Measurements from ENCODE around the gene SFTPA2. TPM values are rescaled to one million over a fixed set of nuclear protein-coding genes. Genes with fewer than 3 reads are reported as not detected.

Gene SFTPA2
- total and polyA plus RNA-seq, 2 of the 4 experiments (the other 2 are of a cell fraction), result not detected

DNA sequence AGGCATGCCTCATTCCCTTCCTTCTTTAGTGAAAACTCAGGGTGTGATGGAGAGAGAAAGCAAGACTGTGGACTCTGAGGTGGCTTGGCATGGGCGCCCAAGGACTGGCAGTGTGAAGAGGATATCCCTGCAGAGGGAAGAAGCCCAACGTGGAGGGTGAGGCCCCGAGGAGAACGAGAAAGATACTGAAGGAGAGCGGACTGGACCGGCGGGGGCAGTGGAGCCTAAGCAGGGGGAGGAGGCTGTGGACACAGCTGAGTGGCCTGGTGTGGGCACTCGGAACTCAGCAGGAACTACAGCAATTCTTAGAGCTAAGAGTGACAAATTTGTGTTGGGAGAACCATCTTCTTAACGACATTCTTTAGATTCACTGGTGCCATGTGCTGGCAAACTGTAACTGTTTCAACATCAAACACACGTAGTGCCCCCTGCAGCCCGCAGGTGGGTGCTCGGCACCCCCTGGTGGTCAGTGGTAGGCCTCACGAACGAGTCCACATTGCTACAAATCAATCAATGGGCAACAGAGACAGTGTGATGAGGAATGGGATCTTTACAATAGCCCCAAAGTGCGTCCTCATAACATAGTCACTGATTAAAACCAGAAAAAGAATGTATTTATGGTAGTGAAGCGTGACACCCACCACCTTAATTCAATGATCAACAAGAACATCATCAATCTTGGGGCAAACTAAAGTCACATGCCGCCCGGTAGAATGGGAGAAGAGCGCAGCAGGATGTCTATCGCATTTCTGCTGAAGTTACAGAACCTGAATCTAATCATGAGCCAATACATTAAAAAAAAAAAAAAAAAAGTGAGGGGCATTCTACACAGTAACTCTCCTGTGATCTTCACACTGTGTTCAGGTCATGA is 48.5 kb upstream of the SFTPA2 start:
- intact Hi-C loops (cut with micrococcal nuclease), result loop anchor here (2.0 kb wide), 2 partner anchors 72 to 234 kb away; no protein-coding TSS in a partner anchor
- H2BK15ac ChIP-seq (ENCODE audit: low read depth, low read length), result no peak overlapping the region
- H3K23ac ChIP-seq (ENCODE audit: low read depth, low read length), result no peak overlapping the region
- BruUV-seq (replicated peaks), result no TSS peak
- no peak overlapping the region for H2BK20ac ChIP-seq (ENCODE audit: low read depth, low read length)
- no peak overlapping the region for H3K4me3 ChIP-seq (ENCODE audit: insufficient read depth, low read depth, low read length)
- in situ Hi-C loops (cut with MboI; ENCODE audit: low sequenced_read_pairs), result loop anchor here (10.0 kb wide), 1 partner anchor 234 kb away; no protein-coding TSS in a partner anchor
- no peaks in the 10 kb centered on the region for H3K9me3 ChIP-seq (ENCODE audit: control insufficient read depth, insufficient read depth, low read length)
- no peak overlapping the region for H4K8ac ChIP-seq (ENCODE audit: low read depth in 2 of 2, low read length in 2 of 2)
- no peak overlapping the region for H3K4ac ChIP-seq (ENCODE audit: low read depth, low read length)
- no peaks in the 10 kb centered on the region for H3K4me1 ChIP-seq (ENCODE audit: control insufficient read depth, insufficient read depth, low read length)
- H3K4me2 ChIP-seq (ENCODE audit: low read depth, low read length), result no peak overlapping the region
- dilution Hi-C loops (cut with HindIII; ENCODE audit: low sequenced_read_pairs, unreplicated experiment), result no loop called here
- H2AK5ac ChIP-seq (ENCODE audit: low read depth, low read length), result no peak overlapping the region
- WGBS, 2 experiments (ENCODE audit: extremely low coverage in 2 of 2, insufficient read length in 1 of 2), result 54% methylated on average over 6 of the region's 20 CpGs; no CpG with 5 or more reads in 1 of the 2 experiments
- H3K9me1 ChIP-seq (ENCODE audit: insufficient read depth, low read length), result no peaks in the 10 kb centered on the region
- no peak overlapping the region for H4K5ac ChIP-seq (ENCODE audit: low read depth, low read length)
- H3K27me3 ChIP-seq (ENCODE audit: control insufficient read depth, insufficient read depth, low read length), result peaks cover 21% of the 10 kb centered on the region
- no peak overlapping the region for H2BK5ac ChIP-seq (ENCODE audit: low read depth, low read length, poor library complexity, severe bottlenecking)
- H2AK9ac ChIP-seq (replicated peaks; ENCODE audit: low read depth, low read length, poor library complexity), result peak overlapping the region; percentile 62
- H3K9ac ChIP-seq (ENCODE audit: low read depth, low read length), result no peak overlapping the region
- no peak overlapping the region; the same call in 1 of the 2 replicates for H3K56ac ChIP-seq (ENCODE audit: extremely low read depth, insufficient read depth, low read length)
- no peak overlapping the region for H3K27ac ChIP-seq (ENCODE audit: insufficient read depth, low read length)
- no peak overlapping the region for H2BK120ac ChIP-seq (ENCODE audit: low read depth, low read length)
- H3K79me1 ChIP-seq (ENCODE audit: low read depth in 1 of 2, low read length in 2 of 2), result no peaks in the 10 kb centered on the region
- ATAC-seq (ENCODE audit: low read depth) (peak; percentile 53), DNase-seq (peak; percentile 14)
- peak overlapping the region; percentile 35 for H2AFZ ChIP-seq (replicated peaks; ENCODE audit: low read length, poor library complexity)
- no peaks in the 10 kb centered on the region for H4K20me1 ChIP-seq (ENCODE audit: insufficient read depth, low read length)
- TF ChIP-seq, protein P1, sequence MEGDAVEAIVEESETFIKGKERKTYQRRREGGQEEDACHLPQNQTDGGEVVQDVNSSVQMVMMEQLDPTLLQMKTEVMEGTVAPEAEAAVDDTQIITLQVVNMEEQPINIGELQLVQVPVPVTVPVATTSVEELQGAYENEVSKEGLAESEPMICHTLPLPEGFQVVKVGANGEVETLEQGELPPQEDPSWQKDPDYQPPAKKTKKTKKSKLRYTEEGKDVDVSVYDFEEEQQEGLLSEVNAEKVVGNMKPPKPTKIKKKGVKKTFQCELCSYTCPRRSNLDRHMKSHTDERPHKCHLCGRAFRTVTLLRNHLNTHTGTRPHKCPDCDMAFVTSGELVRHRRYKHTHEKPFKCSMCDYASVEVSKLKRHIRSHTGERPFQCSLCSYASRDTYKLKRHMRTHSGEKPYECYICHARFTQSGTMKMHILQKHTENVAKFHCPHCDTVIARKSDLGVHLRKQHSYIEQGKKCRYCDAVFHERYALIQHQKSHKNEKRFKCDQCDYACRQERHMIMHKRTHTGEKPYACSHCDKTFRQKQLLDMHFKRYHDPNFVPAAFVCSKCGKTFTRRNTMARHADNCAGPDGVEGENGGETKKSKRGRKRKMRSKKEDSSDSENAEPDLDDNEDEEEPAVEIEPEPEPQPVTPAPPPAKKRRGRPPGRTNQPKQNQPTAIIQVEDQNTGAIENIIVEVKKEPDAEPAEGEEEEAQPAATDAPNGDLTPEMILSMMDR (conservative IDR thresholded peaks at IDR 0.05; ENCODE audit: low read depth, low read length), result peak; percentile 65
- TF ChIP-seq MAFK (IDR thresholded peaks at IDR 0.05; ENCODE audit: low read depth, low read length) (no peak), SMC3 (IDR thresholded peaks at IDR 0.05; ENCODE audit: low read depth, low read length) (peak; percentile 53), CEBPB (IDR thresholded peaks at IDR 0.05; ENCODE audit: low read depth, low read length) (peak; percentile 28; the same call in 1 of the 2 replicates), NFE2L2 (IDR thresholded peaks at IDR 0.05; ENCODE audit: low read depth, low read length) (no peak), RAD21 (IDR thresholded peaks at IDR 0.05; ENCODE audit: low read length) (peak; percentile 67)
- ChIA-PET CTCF (no interaction called here), POLR2A (ENCODE audit: unreplicated experiment) (no interaction called here)
- no peak overlapping the region for H3K14ac ChIP-seq (replicated peaks; ENCODE audit: low read depth, low read length)
- H3K18ac ChIP-seq (ENCODE audit: low read depth, low read length), result no peak overlapping the region
- no peak overlapping the region for H4K91ac ChIP-seq (ENCODE audit: insufficient read depth, low read depth, low read length)
- H3K36me3 ChIP-seq (ENCODE audit: control insufficient read depth, insufficient read depth, low read length), result no peaks in the 10 kb centered on the region
